ENCODE measurements around the gene WDR6.

- no peak for TF ChIP-seq EZH2 (IDR thresholded peaks at IDR 0.05; ENCODE audit: low read depth, unreplicated experiment)
- TF ChIP-seq NANOG (IDR thresholded peaks at IDR 0.05; ENCODE audit: borderline replicate concordance), result no peak
- TF ChIP-seq EZH2phosphoT487 (IDR thresholded peaks at IDR 0.05; ENCODE audit: unreplicated experiment), result no peak
- TF ChIP-seq CTCF (conservative IDR thresholded peaks at IDR 0.05; ENCODE audit: low read depth in 2 of 2), result no peak
- TF ChIP-seq STAT1 (IDR thresholded peaks at IDR 0.05; ENCODE audit: unreplicated experiment), result no peak
Observed at GRCh38 chr3:48984663-48985062, 22.5 kb upstream of the WDR6 start.
